CD4-positive, alpha-beta T cell treated with Interferon alpha-2 for 1 hour (primary cell): ENCODE data around the gene GLT6D1.

Experiments
- DNase-seq, 2 donors: peaks; one replicate each; pipeline ENCODE4 v3.0.0-alpha.2; 2020 to 2022

The GLT6D1 gene

GRCh38 chr9:135582966-135583687, 56.2 kb downstream of the GLT6D1 start:
- no peak for DNase-seq

GRCh38 chr9:135582541-135582940, 56.8 kb downstream of the GLT6D1 start:
- DNase-seq = no peak

- DNase-seq = no peak
Observed at GRCh38 chr9:135581636-135582426, 57.5 kb downstream of the GLT6D1 start.

GRCh38 chr9:135580664-135581380, 58.5 kb downstream of the GLT6D1 start:
- DNase-seq = no peak

DNA sequence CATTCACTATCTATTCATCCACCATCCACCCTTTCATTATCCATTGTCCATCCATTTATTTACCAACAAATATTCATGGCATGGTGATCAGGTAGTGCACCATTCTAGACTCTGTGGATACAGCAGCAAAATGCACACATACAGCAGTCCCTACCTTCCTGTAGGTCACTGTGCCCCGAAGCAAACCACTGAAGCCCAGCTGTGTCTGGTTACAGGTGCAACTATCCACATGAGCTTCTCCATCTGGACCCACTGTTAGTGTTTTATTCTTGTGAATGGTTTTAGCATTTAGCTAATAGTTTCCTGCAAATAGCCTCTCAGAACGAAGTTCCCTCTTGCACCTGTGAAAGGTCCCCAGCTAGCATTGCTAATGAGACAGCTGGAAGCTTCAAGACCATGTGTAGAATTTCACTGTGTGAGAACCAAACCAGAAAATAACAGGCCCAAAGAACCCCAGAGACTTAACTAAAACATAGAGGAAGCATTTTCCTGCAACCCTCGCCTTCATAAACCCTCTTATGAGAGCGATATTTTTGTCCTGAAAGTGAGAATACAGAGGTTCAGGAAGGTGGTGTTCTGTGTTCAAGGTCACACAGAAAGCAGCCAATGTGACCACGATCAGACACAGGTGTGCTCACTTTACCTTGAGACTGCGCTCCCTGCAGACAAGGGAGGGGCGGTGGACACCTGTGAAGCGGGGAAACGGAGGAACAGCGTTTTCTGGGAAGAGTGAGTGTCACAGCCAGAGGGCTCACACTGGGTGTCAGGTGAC, 59.3 kb downstream of the GLT6D1 start:
- DNase-seq = no peak

DNA sequence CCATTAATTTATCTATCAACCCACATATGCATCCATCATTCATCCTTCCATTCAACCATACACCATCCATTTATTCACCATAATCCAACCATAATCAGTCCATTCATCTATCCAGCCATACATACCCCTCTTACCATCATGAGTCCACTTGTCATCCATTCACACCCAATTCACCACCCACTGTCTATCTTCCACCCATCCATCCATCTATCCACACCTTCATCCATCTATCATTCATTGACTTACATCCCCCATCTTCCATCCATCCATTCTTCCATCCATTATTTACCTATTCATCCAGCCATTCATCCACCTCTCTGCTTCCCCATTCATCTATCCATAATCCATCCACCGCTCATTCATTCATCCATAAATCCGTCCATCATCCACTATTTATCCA, 60.0 kb downstream of the GLT6D1 start:
- DNase-seq = no peak

GRCh38 chr9:135577256-135577655, 62.1 kb downstream of the GLT6D1 start:
- no peak for DNase-seq

DNA sequence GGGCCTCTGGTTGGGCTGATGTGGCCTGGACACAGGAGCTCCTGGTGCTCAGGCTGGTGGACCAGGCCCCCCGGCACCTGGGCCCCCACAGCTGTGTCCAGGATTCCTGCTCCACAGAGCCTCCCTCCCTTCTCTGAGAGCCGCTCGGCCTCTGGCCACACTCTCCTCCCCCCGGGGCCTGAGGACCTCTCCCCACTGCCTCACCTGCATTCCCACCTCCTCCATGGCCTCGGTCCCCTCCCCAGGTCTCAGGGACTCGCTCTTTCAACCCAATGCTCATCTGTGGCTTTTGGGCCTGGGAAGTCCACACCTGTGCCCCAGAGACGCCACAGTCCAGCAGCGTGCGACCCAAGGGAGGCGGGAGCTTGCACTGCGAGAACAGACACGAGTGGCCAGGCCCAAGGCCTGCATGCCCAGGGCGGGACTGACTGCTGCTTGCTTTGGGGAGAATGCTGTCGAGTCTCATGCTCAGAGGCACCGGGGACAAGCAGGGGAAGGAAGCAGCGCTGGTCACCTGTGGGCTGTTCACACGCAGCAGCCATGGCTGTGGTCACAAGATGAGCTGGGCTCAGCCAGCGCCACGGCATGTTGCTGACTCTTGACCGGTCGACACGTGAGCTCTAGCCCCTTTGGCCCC, 63.2 kb downstream of the GLT6D1 start:
- no peak for DNase-seq

DNA sequence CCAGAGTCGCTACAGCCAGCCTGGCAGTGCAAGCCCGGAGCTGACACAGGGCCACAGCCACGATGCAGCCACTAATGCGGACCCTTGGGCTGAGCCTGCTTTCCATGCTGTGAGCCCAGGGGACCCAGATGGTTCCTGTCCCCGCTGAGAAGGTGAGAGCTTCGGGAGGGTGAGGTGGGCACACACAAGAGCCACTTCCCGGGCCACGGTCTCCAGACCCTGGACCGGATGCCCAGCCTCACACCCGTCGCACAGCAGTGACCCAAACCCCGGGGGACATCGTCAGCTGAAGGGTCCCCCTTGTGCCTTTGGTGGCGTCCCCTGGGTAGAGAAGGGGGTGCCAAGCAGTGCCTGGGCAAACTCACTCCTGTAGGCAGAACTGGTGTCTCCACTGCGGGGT, 64.4 kb downstream of the GLT6D1 start:
- no peak for DNase-seq

DNA sequence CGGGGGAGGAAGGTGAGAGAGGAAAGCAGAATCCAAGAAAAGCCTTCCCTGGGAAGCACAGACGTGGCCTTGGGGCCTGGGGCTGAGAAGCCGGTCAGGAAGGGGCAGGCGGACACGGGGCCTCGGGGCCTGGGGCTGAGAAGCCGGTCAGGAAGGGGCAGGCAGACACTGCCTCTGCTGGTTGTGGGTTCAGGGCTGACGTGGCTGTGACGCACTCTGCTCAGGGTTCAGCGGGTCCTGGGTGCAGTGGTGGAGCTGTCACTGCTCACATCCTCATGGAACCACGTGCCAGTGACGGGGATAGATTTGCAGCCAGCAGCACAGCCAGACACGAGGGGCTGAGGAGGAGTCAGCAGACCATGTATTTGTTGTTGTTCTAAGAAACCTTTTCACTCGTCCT, 65.0 kb downstream of the GLT6D1 start:
- no peak for DNase-seq
